Astrocyte (in vitro differentiated cells and primary cell): ENCODE measurements around the gene TRAF1. TPM values are rescaled to one million over a fixed set of nuclear protein-coding genes. Genes with fewer than 3 reads are reported as not detected.

Source experiments
- DNase-seq: peaks from one replicate; pipeline ENCODE4 v3.0.0-alpha.2; 2010; ENCODE audit warnings: low read depth
- FAIRE-seq: peaks from 2 replicates; lab custom pipeline; 2011; peaks lifted over from hg19 to GRCh38; lab: Jason Lieb, UNC
- H2AFZ ChIP-seq: 2 replicates; pipeline ENCODE4 v1.6.0; 2012; ENCODE audit warnings: low read depth, low read length, inconsistent platforms
- H3K27ac ChIP-seq: 2 replicates; pipeline ENCODE4 v1.5.1; 2011; ENCODE audit warnings: low read depth, low read length, inconsistent platforms
- H3K27me3 ChIP-seq: 2 replicates; pipeline ENCODE4 v1.6.0; 2011; ENCODE audit warnings: low read length, inconsistent platforms; ENCODE audit not compliant: insufficient read depth
- H3K36me3 ChIP-seq: 2 replicates; pipeline ENCODE4 v1.5.1; 2011; ENCODE audit warnings: low read length, inconsistent platforms; ENCODE audit not compliant: insufficient read depth
- H3K4me1 ChIP-seq: 2 replicates; pipeline ENCODE4 v1.5.1; 2011; ENCODE audit warnings: low read length, inconsistent platforms; ENCODE audit not compliant: insufficient read depth
- H3K4me2 ChIP-seq: 2 replicates; pipeline ENCODE4 v1.6.0; 2012; ENCODE audit warnings: low read length, inconsistent platforms
- H3K4me3 ChIP-seq: 2 replicates; pipeline ENCODE4 v1.5.1; 2011; ENCODE audit warnings: low read depth, mild to moderate bottlenecking, low read length, inconsistent platforms; ENCODE audit not compliant: insufficient read depth
- H3K79me2 ChIP-seq: 2 replicates; pipeline ENCODE4 v1.6.0; 2012; ENCODE audit warnings: mild to moderate bottlenecking, low read length, inconsistent platforms; ENCODE audit not compliant: insufficient read depth
- H3K9ac ChIP-seq: 2 replicates; pipeline ENCODE4 v1.6.0; 2012; ENCODE audit warnings: mild to moderate bottlenecking, low read length, inconsistent platforms
- H3K9me3 ChIP-seq: 2 replicates; pipeline ENCODE4 v1.5.1; 2012; ENCODE audit warnings: low read depth, mild to moderate bottlenecking, low read length, inconsistent platforms; ENCODE audit not compliant: insufficient read depth
- H4K20me1 ChIP-seq: 2 replicates; pipeline ENCODE4 v1.6.0; 2012; ENCODE audit warnings: low read length, inconsistent platforms; ENCODE audit not compliant: insufficient read depth
- H3K27ac Mint-ChIP-seq: one replicate; pipeline ENCODE4 v1.8.0; 2021; ENCODE audit warnings: mild to moderate bottlenecking, mixed read lengths; ENCODE audit not compliant: unreplicated experiment
- H3K27me3 Mint-ChIP-seq: one replicate; pipeline ENCODE4 v1.8.0; 2021; ENCODE audit warnings: low read depth, mixed read lengths; ENCODE audit not compliant: unreplicated experiment
- H3K36me3 Mint-ChIP-seq: one replicate; pipeline ENCODE4 v1.8.0; 2021; ENCODE audit warnings: low read depth, mixed read lengths; ENCODE audit not compliant: unreplicated experiment
- H3K4me1 Mint-ChIP-seq: one replicate; pipeline ENCODE4 v1.8.0; 2021; ENCODE audit warnings: low read depth, mixed read lengths; ENCODE audit not compliant: unreplicated experiment
- H3K4me3 Mint-ChIP-seq: one replicate; pipeline ENCODE4 v1.8.0; 2021; ENCODE audit warnings: mild to moderate bottlenecking, moderate library complexity, mixed read lengths; ENCODE audit not compliant: unreplicated experiment
- H3K9me3 Mint-ChIP-seq: one replicate; pipeline ENCODE4 v1.8.0; 2021; ENCODE audit warnings: mild to moderate bottlenecking, mixed read lengths; ENCODE audit not compliant: unreplicated experiment
- EZH2 ChIP-seq: IDR thresholded peaks from 2 replicates; pipeline ENCODE4 v1.6.1; 2012; ENCODE audit warnings: mild to moderate bottlenecking, low read length, inconsistent platforms; ENCODE audit not compliant: insufficient read depth
- total RNA-seq: library from RNA; stranded (reverse); gene quantifications from 2 replicates; pipeline ENCODE4 v1.2.1, GENCODE V29; 2021
- TF ChIP-seq, protein P1 (sequence below): IDR thresholded peaks from 2 replicates; pipeline ENCODE4 v1.5.1; 2011; ENCODE audit warnings: low read depth, mild to moderate bottlenecking, inconsistent platforms, low read length, moderate library complexity; ENCODE audit not compliant: insufficient read depth

TRAF1 gene
- total RNA-seq, 1 donor from 2014 or later = 4.2 TPM

DNA sequence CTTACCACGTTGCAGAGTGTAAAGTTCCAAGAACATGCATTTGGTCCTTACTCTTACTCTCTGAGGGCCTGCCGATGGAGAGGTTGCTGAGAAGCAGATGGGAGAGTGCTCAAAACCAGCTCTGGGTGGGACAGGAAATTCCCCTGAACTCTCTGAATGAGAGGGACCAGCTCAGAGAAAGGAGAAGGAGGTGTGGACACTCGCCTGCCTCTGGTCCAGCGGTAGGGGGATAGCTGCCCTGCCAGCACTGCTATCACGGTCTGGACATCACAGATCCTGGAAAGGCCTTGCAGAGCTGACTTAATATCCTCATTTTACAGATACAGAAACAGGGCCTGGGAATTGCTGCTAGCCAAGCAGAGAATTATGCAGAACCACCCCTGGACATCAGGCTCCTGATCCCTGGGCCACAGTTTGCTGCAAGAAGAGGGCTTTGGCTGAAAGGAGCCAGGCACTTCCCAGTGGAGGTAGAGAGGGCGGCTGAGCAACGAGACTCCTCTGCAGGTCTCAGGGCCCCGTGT, 4.9 kb downstream of the TRAF1 start:
- no peaks in the 10 kb centered on the region for H3K36me3 ChIP-seq
- H2AFZ ChIP-seq = no peak overlapping the region
- H4K20me1 ChIP-seq = no peaks in the 10 kb centered on the region
- H3K4me1 ChIP-seq = peaks cover 21% of the 10 kb centered on the region
- Mint-ChIP-seq H3K27ac (no peak overlapping the region), H3K9me3 (peaks cover 2% of the 10 kb centered on the region), H3K4me3 (no peak overlapping the region), H3K27me3 (no peaks in the 10 kb centered on the region), H3K36me3 (no peaks in the 10 kb centered on the region), H3K4me1 (peaks cover 30% of the 10 kb centered on the region)
- no peak overlapping the region for H3K9ac ChIP-seq
- FAIRE-seq (no peak), DNase-seq (no peak)
- H3K27me3 ChIP-seq = no peaks in the 10 kb centered on the region
- no peaks in the 10 kb centered on the region for H3K9me3 ChIP-seq
- H3K79me2 ChIP-seq = no peaks in the 10 kb centered on the region
- TF ChIP-seq, protein P1, sequence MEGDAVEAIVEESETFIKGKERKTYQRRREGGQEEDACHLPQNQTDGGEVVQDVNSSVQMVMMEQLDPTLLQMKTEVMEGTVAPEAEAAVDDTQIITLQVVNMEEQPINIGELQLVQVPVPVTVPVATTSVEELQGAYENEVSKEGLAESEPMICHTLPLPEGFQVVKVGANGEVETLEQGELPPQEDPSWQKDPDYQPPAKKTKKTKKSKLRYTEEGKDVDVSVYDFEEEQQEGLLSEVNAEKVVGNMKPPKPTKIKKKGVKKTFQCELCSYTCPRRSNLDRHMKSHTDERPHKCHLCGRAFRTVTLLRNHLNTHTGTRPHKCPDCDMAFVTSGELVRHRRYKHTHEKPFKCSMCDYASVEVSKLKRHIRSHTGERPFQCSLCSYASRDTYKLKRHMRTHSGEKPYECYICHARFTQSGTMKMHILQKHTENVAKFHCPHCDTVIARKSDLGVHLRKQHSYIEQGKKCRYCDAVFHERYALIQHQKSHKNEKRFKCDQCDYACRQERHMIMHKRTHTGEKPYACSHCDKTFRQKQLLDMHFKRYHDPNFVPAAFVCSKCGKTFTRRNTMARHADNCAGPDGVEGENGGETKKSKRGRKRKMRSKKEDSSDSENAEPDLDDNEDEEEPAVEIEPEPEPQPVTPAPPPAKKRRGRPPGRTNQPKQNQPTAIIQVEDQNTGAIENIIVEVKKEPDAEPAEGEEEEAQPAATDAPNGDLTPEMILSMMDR = no peak
- TF ChIP-seq EZH2 = no peak
- H3K4me2 ChIP-seq = no peak overlapping the region
- H3K4me3 ChIP-seq = no peak overlapping the region
- no peak overlapping the region for H3K27ac ChIP-seq

DNA sequence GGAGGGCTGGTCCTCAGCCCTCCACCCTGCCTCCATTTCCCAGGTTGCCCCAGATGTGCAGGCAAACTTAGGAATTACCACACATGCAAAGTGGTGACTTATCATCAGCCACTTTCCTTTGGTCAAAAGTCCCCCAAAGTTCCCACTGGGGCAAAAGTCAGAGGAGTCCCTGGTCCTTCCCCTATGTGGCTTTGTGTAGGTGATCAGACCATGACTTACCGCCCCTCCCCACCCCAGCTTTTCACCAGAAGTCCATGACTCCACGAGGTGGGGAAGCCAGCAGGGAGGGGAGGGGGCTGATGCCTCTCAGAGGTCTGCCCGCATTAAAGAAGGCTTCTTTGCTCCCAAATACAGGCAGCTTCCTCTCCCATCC, 5.8 kb downstream of the TRAF1 start:
- H3K27ac ChIP-seq = no peak overlapping the region
- Mint-ChIP-seq H3K4me1 (peaks cover 24% of the 10 kb centered on the region), H3K9me3 (peaks cover 2% of the 10 kb centered on the region), H3K27ac (no peak overlapping the region), H3K36me3 (no peaks in the 10 kb centered on the region), H3K27me3 (no peaks in the 10 kb centered on the region), H3K4me3 (no peak overlapping the region)
- no peak for DNase-seq
- no peaks in the 10 kb centered on the region for H4K20me1 ChIP-seq
- FAIRE-seq = no peak
- H2AFZ ChIP-seq = no peak overlapping the region
- H3K36me3 ChIP-seq = no peaks in the 10 kb centered on the region
- no peak overlapping the region for H3K4me3 ChIP-seq
- H3K4me1 ChIP-seq = peaks cover 13% of the 10 kb centered on the region
- no peak overlapping the region for H3K4me2 ChIP-seq
- H3K9me3 ChIP-seq = no peaks in the 10 kb centered on the region
- TF ChIP-seq, protein P1 = no peak
- no peak for TF ChIP-seq EZH2
- H3K79me2 ChIP-seq = no peaks in the 10 kb centered on the region
- no peaks in the 10 kb centered on the region for H3K27me3 ChIP-seq
- H3K9ac ChIP-seq = no peak overlapping the region
